ENCODE results near the gene TMEM269.

DNA sequence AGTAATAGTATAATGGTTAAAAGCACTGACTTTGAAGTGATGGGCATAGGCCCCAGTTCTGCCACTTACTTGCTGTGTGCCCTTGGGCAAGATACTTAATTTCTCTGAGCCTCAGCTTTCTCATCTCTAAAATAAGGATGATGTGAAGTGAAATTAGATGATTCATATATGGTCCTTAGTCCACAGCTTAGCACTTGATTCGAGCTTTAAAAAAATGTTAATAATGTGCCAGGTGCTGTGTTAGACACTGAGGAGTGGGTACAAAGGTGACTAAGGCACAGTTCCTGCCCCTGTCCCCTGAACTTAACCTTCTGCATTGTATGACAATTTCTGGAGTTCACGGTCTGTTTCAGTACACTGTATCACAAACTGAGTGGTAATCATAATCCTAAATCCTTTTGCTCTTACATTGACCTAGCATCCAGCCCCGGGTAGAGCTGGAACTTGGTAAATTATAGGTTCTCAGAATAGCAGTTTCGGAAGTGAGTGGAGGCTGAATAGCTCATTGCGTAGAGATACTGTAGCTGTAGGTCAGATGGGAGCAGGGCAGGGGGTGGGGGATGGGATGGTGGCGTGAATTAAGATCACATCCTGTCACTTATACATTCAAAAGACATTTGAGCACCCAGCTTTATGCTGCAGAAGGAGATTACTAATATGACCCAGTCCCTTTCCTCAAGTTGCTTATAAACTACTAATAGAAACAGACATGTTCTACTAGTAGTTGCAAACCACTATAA lies 63.1 kb downstream of the TMEM269 start:
- TF ChIP-seq, protein P1, sequence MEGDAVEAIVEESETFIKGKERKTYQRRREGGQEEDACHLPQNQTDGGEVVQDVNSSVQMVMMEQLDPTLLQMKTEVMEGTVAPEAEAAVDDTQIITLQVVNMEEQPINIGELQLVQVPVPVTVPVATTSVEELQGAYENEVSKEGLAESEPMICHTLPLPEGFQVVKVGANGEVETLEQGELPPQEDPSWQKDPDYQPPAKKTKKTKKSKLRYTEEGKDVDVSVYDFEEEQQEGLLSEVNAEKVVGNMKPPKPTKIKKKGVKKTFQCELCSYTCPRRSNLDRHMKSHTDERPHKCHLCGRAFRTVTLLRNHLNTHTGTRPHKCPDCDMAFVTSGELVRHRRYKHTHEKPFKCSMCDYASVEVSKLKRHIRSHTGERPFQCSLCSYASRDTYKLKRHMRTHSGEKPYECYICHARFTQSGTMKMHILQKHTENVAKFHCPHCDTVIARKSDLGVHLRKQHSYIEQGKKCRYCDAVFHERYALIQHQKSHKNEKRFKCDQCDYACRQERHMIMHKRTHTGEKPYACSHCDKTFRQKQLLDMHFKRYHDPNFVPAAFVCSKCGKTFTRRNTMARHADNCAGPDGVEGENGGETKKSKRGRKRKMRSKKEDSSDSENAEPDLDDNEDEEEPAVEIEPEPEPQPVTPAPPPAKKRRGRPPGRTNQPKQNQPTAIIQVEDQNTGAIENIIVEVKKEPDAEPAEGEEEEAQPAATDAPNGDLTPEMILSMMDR (IDR thresholded peaks at IDR 0.05) = no peak
- no peak for TF ChIP-seq POLR2A (IDR thresholded peaks at IDR 0.05)
- no peak for TF ChIP-seq POLR2AphosphoS5 (IDR thresholded peaks at IDR 0.05)

All from breast epithelium (tissue), 3 donors.